H1 (cell line): ENCODE measurements around the gene ANAPC16. TPM values are rescaled to one million over a fixed set of nuclear protein-coding genes. Genes with fewer than 3 reads are reported as not detected.

ENCODE experiments used
- CTCF ChIA-PET: fragments of 300-600 bp; sonication (Branson Sonifier 250); formaldehyde crosslinking; loops from one replicate; lab custom pipeline; 2021; ENCODE audit not compliant: partially characterized antibody; lab: Charles Lee
- POLR2A ChIA-PET: fragments of 300-600 bp; sonication (Branson Sonifier 250); formaldehyde crosslinking; loops from one replicate; lab custom pipeline; 2021; ENCODE audit warnings: inconsistent platforms; ENCODE audit not compliant: partially characterized antibody; lab: Charles Lee
- DNase-seq, 2 experiments: peaks; one replicate each; pipeline versions ENCODE4 v3.0.0 to v3.0.0-alpha.2; 2010 to 2022; ENCODE audit warnings: low spot score in 2 of 2, low read depth in 1 of 2, mixed read lengths in 1 of 2
- FAIRE-seq: peaks from 2 replicates; lab custom pipeline; 2011; peaks lifted over from hg19 to GRCh38; lab: Jason Lieb, UNC
- H2AFZ ChIP-seq: 2 replicates; pipeline ENCODE4 v1.8.1; 2012; ENCODE audit warnings: low read length, inconsistent platforms
- H2AK5ac ChIP-seq: 2 replicates; pipeline ENCODE4 v1.6.1; 2013; ENCODE audit warnings: low read depth, low read length
- H2BK120ac ChIP-seq: replicated peaks from 2 replicates; pipeline ENCODE3; 2013; ENCODE audit warnings: low read depth, low read length, inconsistent platforms
- H2BK12ac ChIP-seq: 2 replicates; pipeline ENCODE4 v1.6.1; 2013; ENCODE audit warnings: low read depth, low read length
- H2BK15ac ChIP-seq: 2 replicates; pipeline ENCODE4 v1.6.1; 2013; ENCODE audit warnings: low read length
- H2BK20ac ChIP-seq: 2 replicates; pipeline ENCODE4 v1.6.1; 2013; ENCODE audit warnings: low read length
- H2BK5ac ChIP-seq: 2 replicates; pipeline ENCODE4 v1.6.1; 2013; ENCODE audit warnings: low read depth, low read length
- H3K14ac ChIP-seq: 2 replicates; pipeline ENCODE4 v1.6.1; 2013; ENCODE audit warnings: inconsistent platforms; ENCODE audit not compliant: insufficient read length
- H3K18ac ChIP-seq: 2 replicates; pipeline ENCODE4 v1.6.1; 2013; ENCODE audit warnings: low read length; ENCODE audit errors: extremely low read depth
- H3K23ac ChIP-seq: 2 replicates; pipeline ENCODE4 v1.6.1; 2013; ENCODE audit warnings: inconsistent platforms; ENCODE audit not compliant: insufficient read length
- H3K23me2 ChIP-seq: 2 replicates; pipeline ENCODE4 v1.6.1; 2013; ENCODE audit warnings: low read depth, low read length
- H3K27ac ChIP-seq: 2 replicates; pipeline ENCODE4 v1.6.1; 2011; ENCODE audit warnings: low read depth, low read length, inconsistent platforms
- H3K27me3 ChIP-seq, 4 experiments: replicated peaks in 1 of 4; 1 replicate in 1 of 4; 2 replicates in 3 of 4; pipeline versions ENCODE4 v1.6.1 to v1.8.1; 2011 to 2013; ENCODE audit warnings: low read length in 3 of 4, mild to moderate bottlenecking in 3 of 4, inconsistent platforms in 2 of 4, mixed read lengths in 2 of 4, moderate library complexity in 1 of 4; ENCODE audit not compliant: control insufficient read depth in 3 of 4, insufficient read depth in 3 of 4; ENCODE audit errors: extremely low read depth in 1 of 4
- H3K36me3 ChIP-seq, 4 experiments: 2 replicates each; pipeline versions ENCODE4 v1.6.1 to v1.8.1; 2011 to 2013; ENCODE audit warnings: mild to moderate bottlenecking in 4 of 4, low read length in 3 of 4, moderate library complexity in 2 of 4, control low read depth in 1 of 4, inconsistent platforms in 1 of 4; ENCODE audit not compliant: insufficient read depth in 4 of 4, control insufficient read depth in 2 of 4
- H3K4ac ChIP-seq: replicated peaks from 2 replicates; pipeline ENCODE3; 2013; ENCODE audit warnings: low read length, low read depth, mixed read lengths, inconsistent platforms; ENCODE audit not compliant: insufficient read length
- H3K4me1 ChIP-seq, 4 experiments: replicated peaks in 1 of 4; 1 replicate in 1 of 4; 2 replicates in 3 of 4; pipeline versions ENCODE4 v1.6.1 to v1.8.1; 2011 to 2013; ENCODE audit warnings: low read length in 3 of 4, inconsistent platforms in 2 of 4, mixed read lengths in 1 of 4; ENCODE audit not compliant: insufficient read depth in 4 of 4, control insufficient read depth in 3 of 4
- H3K4me2 ChIP-seq, 2 experiments: 2 replicates each; pipeline versions ENCODE4 v1.6.1 to v1.8.1; 2011 to 2013; ENCODE audit warnings: low read depth in 2 of 2, low read length in 2 of 2, control low read depth in 1 of 2, inconsistent platforms in 1 of 2, mild to moderate bottlenecking in 1 of 2; ENCODE audit not compliant: insufficient read depth in 1 of 2
- H3K4me3 ChIP-seq, 4 experiments: fragments of 200-600, 300-600 bp in 1 of 4; sonication (generic), shearing (Covaris generic), sonication (Bioruptor Twin) in 1 of 4; 2 replicates each; pipeline versions ENCODE4 v1.5.1 to v1.8.1; 2011 to 2016; ENCODE audit warnings: low read length in 4 of 4, low read depth in 3 of 4, control low read depth in 2 of 4, inconsistent platforms in 2 of 4, mild to moderate bottlenecking in 2 of 4, mixed read lengths in 1 of 4, moderate library complexity in 1 of 4; ENCODE audit not compliant: insufficient read depth in 2 of 4; ENCODE audit errors: extremely low read depth in 1 of 4
- H3K56ac ChIP-seq: replicated peaks from 2 replicates; pipeline ENCODE3; 2013; ENCODE audit warnings: low read depth, mild to moderate bottlenecking, mixed read lengths, low read length, inconsistent platforms; ENCODE audit not compliant: insufficient read length
- H3K79me1 ChIP-seq: 2 replicates; pipeline ENCODE4 v1.6.1; 2013; ENCODE audit warnings: low read depth, low read length, control low read depth
- H3K79me2 ChIP-seq, 2 experiments: 2 replicates each; pipeline versions ENCODE4 v1.6.1 to v1.8.1; 2012 to 2013; ENCODE audit warnings: low read length in 2 of 2, mild to moderate bottlenecking in 2 of 2, inconsistent platforms in 1 of 2; ENCODE audit not compliant: insufficient read depth in 2 of 2, control insufficient read depth in 1 of 2
- H3K9ac ChIP-seq, 4 experiments: replicated peaks in 1 of 4; 1 replicate in 1 of 4; 2 replicates in 3 of 4; pipeline versions ENCODE4 v1.6.1 to v1.8.1; 2011 to 2013; ENCODE audit warnings: low read depth in 3 of 4, low read length in 3 of 4, control low read depth in 2 of 4, mild to moderate bottlenecking in 2 of 4, moderate library complexity in 2 of 4, inconsistent platforms in 1 of 4; ENCODE audit errors: extremely low read depth in 1 of 4
- H3K9me3 ChIP-seq, 2 experiments: 2 replicates each; pipeline versions ENCODE4 v1.6.1 to v1.8.1; 2012 to 2013; ENCODE audit warnings: mild to moderate bottlenecking in 2 of 2, moderate library complexity in 2 of 2, control low read depth in 1 of 2, inconsistent platforms in 1 of 2, low read depth in 1 of 2, low read length in 1 of 2, mixed read lengths in 1 of 2; ENCODE audit not compliant: insufficient read depth in 2 of 2
- H4K20me1 ChIP-seq, 2 experiments: replicated peaks in 1 of 2; 2 replicates each; pipeline versions ENCODE3 to v1.8.1; 2011 to 2013; ENCODE audit warnings: inconsistent platforms in 2 of 2, low read length in 2 of 2, mild to moderate bottlenecking in 1 of 2; ENCODE audit not compliant: insufficient read depth in 2 of 2, control insufficient read depth in 1 of 2
- H4K5ac ChIP-seq: 2 replicates; pipeline ENCODE4 v1.6.1; 2013; ENCODE audit warnings: low read length, low read depth, mixed read lengths, inconsistent platforms; ENCODE audit not compliant: insufficient read length
- H4K8ac ChIP-seq: 2 replicates; pipeline ENCODE4 v1.8.0; 2013; ENCODE audit warnings: mild to moderate bottlenecking, moderate library complexity, low read length, inconsistent platforms; ENCODE audit not compliant: insufficient read depth; ENCODE audit errors: extremely low read depth
- H4K91ac ChIP-seq: replicated peaks from 2 replicates; pipeline ENCODE3; 2013; ENCODE audit warnings: low read length, mixed read lengths, inconsistent platforms; ENCODE audit not compliant: insufficient read length
- BCL11A ChIP-seq, 2 experiments: IDR thresholded peaks; one replicate each; pipeline ENCODE4 v1.6.1; 2011; ENCODE audit warnings: low read depth in 2 of 2, low read length in 2 of 2, mild to moderate bottlenecking in 2 of 2
- BRCA1 ChIP-seq: IDR thresholded peaks from 2 replicates; pipeline ENCODE4 v1.6.1; 2012; ENCODE audit warnings: low read depth, low read length, improper control_type of control experiment
- CHD1 ChIP-seq: IDR thresholded peaks from 2 replicates; pipeline ENCODE4 v1.6.1; 2012; ENCODE audit warnings: low read depth, low read length, improper control_type of control experiment
- FOSL1 ChIP-seq: IDR thresholded peaks from 2 replicates; pipeline ENCODE4 v1.6.1; 2011; ENCODE audit warnings: mild to moderate bottlenecking, low read depth, low read length, moderate library complexity; ENCODE audit not compliant: insufficient read depth
- RNF2 ChIP-seq: fragments of 200-900, 300-1000 bp; sonication (generic); IDR thresholded peaks from 2 replicates; pipeline ENCODE4 v1.7.1; 2016; ENCODE audit warnings: borderline replicate concordance, low read depth, mild to moderate bottlenecking, antibody characterized with exemption, low read length; ENCODE audit not compliant: poor library complexity, severe bottlenecking; ENCODE audit errors: missing control alignments
- WGBS, 2 experiments: shearing (Covaris generic) in 1 of 2; methylation state at CpG; one replicate each; pipeline versions ENCODE4 v1.1.6 to v1.1.7; 2013 to 2015; ENCODE audit warnings: low lambda C conversion rate in 2 of 2, mixed read lengths in 2 of 2, inconsistent platforms in 1 of 2, low coverage in 1 of 2, missing lambda C conversion rate in 1 of 2; ENCODE audit not compliant: insufficient replicate concordance in 2 of 2, insufficient coverage in 1 of 2, insufficient read length in 1 of 2; ENCODE audit errors: extremely low coverage in 1 of 2, missing lambda C conversion rate in 1 of 2; 5-methylcytosine and 5-hydroxymethylcytosine counted together
- polyA plus RNA-seq, 7 experiments: library from polyadenylated mRNA; depleted of rRNA in 3 of 7; stranded (reverse) in 5 of 7; unstranded in 2 of 7; fragments of >200 nt in 5 of 7; fragments of 200-250 nt in 2 of 7; gene quantifications; 1 replicate in 5 of 7; 2 replicates in 1 of 7; 4 replicates in 1 of 7; pipeline versions ENCODE4 v1.2.1 to v1.2.3, GENCODE V29; 2011 to 2013; ENCODE audit warnings: missing spikeins in 2 of 7, mixed read lengths in 2 of 7
- total RNA-seq: library from RNA; stranded (reverse); fragmentation: NEBNext Ultra II Directional; extraction: Animal tissue kit (Norgen Biotek cat#: 25700); gene quantifications from 2 replicates; pipeline ENCODE4 v1.2.1, GENCODE V29; 2021
- TF ChIP-seq, protein P1 (sequence below): IDR thresholded peaks from 2 replicates; pipeline ENCODE4 v1.6.1; 2011; ENCODE audit warnings: low read length, improper control_type of control experiment

ANAPC16 gene
- total and polyA plus RNA-seq, 2 of the 8 experiments (the other 6 are each of a cell fraction or from before 2014, with no cell fraction given) = 53.1 to 57.4 TPM

DNA sequence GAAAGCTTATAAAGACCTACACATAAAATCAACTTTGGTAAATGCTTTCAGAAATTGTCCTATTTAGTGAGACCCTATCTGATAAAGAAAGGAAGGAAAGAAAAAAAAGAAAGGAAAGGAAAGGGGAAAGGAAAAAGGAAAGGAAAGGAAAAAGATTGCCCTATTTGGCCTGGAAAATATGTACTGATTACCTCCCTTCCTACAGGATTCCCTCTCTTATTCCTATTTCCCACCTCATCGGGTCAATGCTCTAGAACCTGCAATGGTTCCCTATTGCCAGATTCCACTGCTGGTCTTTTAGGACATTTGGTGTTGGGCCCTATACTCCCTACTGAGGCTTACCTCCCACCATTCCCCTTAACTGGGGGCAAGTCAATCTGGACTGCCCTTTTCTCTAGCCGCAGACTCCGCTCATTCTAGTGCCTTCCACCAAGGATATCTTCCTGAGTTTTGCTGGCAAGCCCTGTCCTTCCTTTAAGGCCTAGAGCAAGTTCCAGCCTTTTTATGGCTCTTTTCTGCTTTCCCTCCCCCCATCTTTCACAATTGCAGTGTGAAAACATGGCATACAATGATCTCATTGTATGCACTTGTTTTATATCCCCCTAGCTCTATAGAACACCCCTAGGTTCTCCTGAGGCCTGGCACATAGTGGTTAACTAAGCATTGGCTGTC, 62.3 kb downstream of the ANAPC16 start:
- no peak overlapping the region for H2BK5ac ChIP-seq
- peaks cover 0 to 19% of the 10 kb centered on the region in 2 experiments; a peak in 3 of 4 replicates for H3K79me2 ChIP-seq
- no peak overlapping the region for H3K4me2 ChIP-seq
- H2BK20ac ChIP-seq = no peak overlapping the region; the same call in 1 of the 2 replicates
- no peak overlapping the region for H3K18ac ChIP-seq
- H3K23ac ChIP-seq = no peak overlapping the region
- no peak overlapping the region for H3K27ac ChIP-seq
- H3K14ac ChIP-seq = no peak overlapping the region
- TF ChIP-seq, protein P1, sequence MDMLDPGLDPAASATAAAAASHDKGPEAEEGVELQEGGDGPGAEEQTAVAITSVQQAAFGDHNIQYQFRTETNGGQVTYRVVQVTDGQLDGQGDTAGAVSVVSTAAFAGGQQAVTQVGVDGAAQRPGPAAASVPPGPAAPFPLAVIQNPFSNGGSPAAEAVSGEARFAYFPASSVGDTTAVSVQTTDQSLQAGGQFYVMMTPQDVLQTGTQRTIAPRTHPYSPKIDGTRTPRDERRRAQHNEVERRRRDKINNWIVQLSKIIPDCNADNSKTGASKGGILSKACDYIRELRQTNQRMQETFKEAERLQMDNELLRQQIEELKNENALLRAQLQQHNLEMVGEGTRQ = no peak
- TF ChIP-seq FOSL1 (no peak), BRCA1 (no peak), CHD1 (no peak), BCL11A (IDR thresholded peaks at IDR 0.05; ENCODE audit: low read depth in 2 of 2, low read length in 2 of 2) (no peak), RNF2 (no peak)
- WGBS, 2 experiments = 93% methylated on average over 3 of the region's 3 CpGs; no CpG with 5 or more reads in 1 of the 2 experiments
- H2BK12ac ChIP-seq = no peak overlapping the region
- FAIRE-seq = no peak
- H4K20me1 ChIP-seq = peaks cover 15 to 23% of the 10 kb centered on the region in 2 experiments
- no peak overlapping the region for H3K4me3 ChIP-seq
- no peak overlapping the region for H3K9ac ChIP-seq
- H4K5ac ChIP-seq = no peak overlapping the region
- ChIA-PET POLR2A (interaction anchor here (0.8 to 16.4 kb wide), 12 partner anchors 12 to 66 kb away, joined by 3 to 895 read pairs (median 4); partner anchors contain the start of genes ANAPC16 and ASCC1), CTCF (interaction anchor here (0.6 to 5.0 kb wide), 19 partner anchors 9 to 201 kb away, joined by 3 to 34 read pairs (median 4); no protein-coding TSS in a partner anchor)
- peaks cover 3 to 20% (median 10%) of the 10 kb centered on the region in 4 experiments; a peak in 7 of 8 replicates for H3K36me3 ChIP-seq
- H2AFZ ChIP-seq = no peak overlapping the region
- H3K23me2 ChIP-seq = peaks cover 17% of the 10 kb centered on the region
- peaks cover 0 to 15% (median 7%) of the 10 kb centered on the region in 4 experiments; a peak in 6 of 7 replicates for H3K4me1 ChIP-seq
- no peaks in the 10 kb centered on the region for H3K9me3 ChIP-seq
- no peak overlapping the region for H2BK15ac ChIP-seq
- peak overlapping the region; percentile 47; the same call in 1 of the 2 replicates for H2AK5ac ChIP-seq
- no peak overlapping the region for H2BK120ac ChIP-seq
- H4K8ac ChIP-seq = no peak overlapping the region
- no peak overlapping the region for H3K56ac ChIP-seq
- H3K79me1 ChIP-seq = no peaks in the 10 kb centered on the region
- DNase-seq = no peak
- H4K91ac ChIP-seq = no peak overlapping the region
- H3K4ac ChIP-seq = no peak overlapping the region
- H3K27me3 ChIP-seq = no peaks in the 10 kb centered on the region
